DND-41 (cell line): Measurements from ENCODE around the gene SORBS1.

Source experiments
- ATAC-seq: fragments of 200-7000 bp; cut with Tn5 transposase; 3 replicates; pipeline ENCODE4 v1.9.1; 2021; ENCODE audit warnings: low read depth; ENCODE audit not compliant: insufficient read depth
- DNase-seq: peaks from one replicate; pipeline ENCODE4 v3.0.0-alpha.2; 2020
- H2AFZ ChIP-seq: 2 replicates; pipeline ENCODE4 v1.6.0; 2012; ENCODE audit warnings: low read depth, low read length
- H3K27ac ChIP-seq: 2 replicates; pipeline ENCODE4 v1.5.1; 2012; ENCODE audit warnings: low read length, inconsistent platforms
- H3K27me3 ChIP-seq: fragments of 200-600 bp; sonication (generic); 2 replicates; pipeline ENCODE4 v1.6.0; 2012; ENCODE audit warnings: low read length, mild to moderate bottlenecking, inconsistent platforms; ENCODE audit not compliant: insufficient read depth, poor library complexity
- H3K36me3 ChIP-seq: 2 replicates; pipeline ENCODE4 v1.5.1; 2012; ENCODE audit warnings: low read length, inconsistent platforms; ENCODE audit not compliant: insufficient read depth
- H3K4me1 ChIP-seq: 2 replicates; pipeline ENCODE4 v1.5.1; 2012; ENCODE audit warnings: mild to moderate bottlenecking, low read length; ENCODE audit not compliant: insufficient read depth
- H3K4me2 ChIP-seq: 2 replicates; pipeline ENCODE4 v1.6.0; 2012; ENCODE audit warnings: mild to moderate bottlenecking, moderate library complexity, low read length, inconsistent platforms; ENCODE audit not compliant: insufficient read depth
- H3K4me3 ChIP-seq, 2 experiments: fragments of 200-600 bp in 1 of 2; shearing (Covaris generic) in 1 of 2; 2 replicates each; pipeline ENCODE4 v1.5.1; 2012 to 2016; ENCODE audit warnings: inconsistent platforms in 2 of 2, low read length in 2 of 2, mild to moderate bottlenecking in 2 of 2, low read depth in 1 of 2, moderate library complexity in 1 of 2
- H3K79me2 ChIP-seq: 2 replicates; pipeline ENCODE4 v1.6.0; 2012; ENCODE audit warnings: low read length, inconsistent platforms; ENCODE audit not compliant: insufficient read depth
- H3K9ac ChIP-seq: 2 replicates; pipeline ENCODE4 v1.6.0; 2012; ENCODE audit warnings: low read depth, mild to moderate bottlenecking, inconsistent platforms, low read length, moderate library complexity
- H3K9me3 ChIP-seq: 2 replicates; pipeline ENCODE4 v1.5.1; 2012; ENCODE audit warnings: low read length, moderate library complexity, mild to moderate bottlenecking, inconsistent platforms; ENCODE audit not compliant: insufficient read depth, severe bottlenecking
- H4K20me1 ChIP-seq: 2 replicates; pipeline ENCODE4 v1.6.0; 2012; ENCODE audit warnings: low read length; ENCODE audit not compliant: insufficient read depth
- CTCF ChIP-seq: IDR thresholded peaks from 2 replicates; pipeline ENCODE4 v1.5.1; 2012; ENCODE audit warnings: borderline replicate concordance, low read length, moderate library complexity, mild to moderate bottlenecking; ENCODE audit not compliant: poor library complexity, severe bottlenecking; ENCODE audit errors: extremely low read depth
- EZH2 ChIP-seq: IDR thresholded peaks from 3 replicates; pipeline ENCODE4 v1.6.1; 2012; ENCODE audit warnings: borderline replicate concordance, low read depth, mild to moderate bottlenecking, moderate library complexity, low read length, inconsistent platforms; ENCODE audit not compliant: severe bottlenecking

Gene SORBS1

DNA sequence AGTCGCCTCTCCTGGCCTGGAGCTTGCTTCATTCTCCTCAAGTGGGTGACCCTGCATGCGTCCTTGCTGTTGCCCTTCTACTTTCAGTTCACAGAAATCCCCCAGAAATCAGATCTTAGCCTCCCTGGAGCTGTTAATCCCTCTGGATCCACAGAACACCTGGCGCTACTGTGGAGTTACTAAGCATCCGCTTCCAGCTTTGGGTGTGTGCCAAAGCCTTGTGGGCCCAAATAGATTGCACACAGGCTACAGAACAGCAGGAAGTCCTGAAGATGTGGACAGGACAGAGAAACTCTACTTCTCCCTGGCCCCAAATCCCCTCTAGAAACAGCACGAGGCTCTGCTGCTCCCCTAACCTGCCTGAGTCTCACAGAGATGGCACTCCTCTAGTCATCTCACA lies 233.8 kb downstream of the SORBS1 start:
- peaks cover 9% of the 10 kb centered on the region for H3K27me3 ChIP-seq
- no peak overlapping the region for H2AFZ ChIP-seq
- TF ChIP-seq CTCF (no peak), EZH2 (no peak)
- H3K79me2 ChIP-seq: no peaks in the 10 kb centered on the region
- no peak overlapping the region for H3K27ac ChIP-seq
- no peak overlapping the region for H3K9ac ChIP-seq
- DNase-seq (no peak), ATAC-seq (no peak)
- H3K36me3 ChIP-seq: no peaks in the 10 kb centered on the region
- no peak overlapping the region for H3K4me2 ChIP-seq
- no peaks in the 10 kb centered on the region for H3K9me3 ChIP-seq
- no peaks in the 10 kb centered on the region for H4K20me1 ChIP-seq
- no peaks in the 10 kb centered on the region for H3K4me1 ChIP-seq
- no peak overlapping the region for H3K4me3 ChIP-seq

- H3K36me3 ChIP-seq: no peaks in the 10 kb centered on the region
- H3K4me2 ChIP-seq: no peak overlapping the region
- H3K27ac ChIP-seq: no peak overlapping the region
- DNase-seq (no peak), ATAC-seq (no peak)
- no peaks in the 10 kb centered on the region for H4K20me1 ChIP-seq
- no peak overlapping the region for H3K4me3 ChIP-seq
- peaks cover 9% of the 10 kb centered on the region for H3K27me3 ChIP-seq
- H3K9me3 ChIP-seq: no peaks in the 10 kb centered on the region
- H3K4me1 ChIP-seq: no peaks in the 10 kb centered on the region
- H2AFZ ChIP-seq: no peak overlapping the region
- H3K9ac ChIP-seq: no peak overlapping the region
- no peaks in the 10 kb centered on the region for H3K79me2 ChIP-seq
- TF ChIP-seq CTCF (no peak), EZH2 (no peak)
Observed at GRCh38 chr10:95326396-95326795, 234.8 kb downstream of the SORBS1 start.

DNA sequence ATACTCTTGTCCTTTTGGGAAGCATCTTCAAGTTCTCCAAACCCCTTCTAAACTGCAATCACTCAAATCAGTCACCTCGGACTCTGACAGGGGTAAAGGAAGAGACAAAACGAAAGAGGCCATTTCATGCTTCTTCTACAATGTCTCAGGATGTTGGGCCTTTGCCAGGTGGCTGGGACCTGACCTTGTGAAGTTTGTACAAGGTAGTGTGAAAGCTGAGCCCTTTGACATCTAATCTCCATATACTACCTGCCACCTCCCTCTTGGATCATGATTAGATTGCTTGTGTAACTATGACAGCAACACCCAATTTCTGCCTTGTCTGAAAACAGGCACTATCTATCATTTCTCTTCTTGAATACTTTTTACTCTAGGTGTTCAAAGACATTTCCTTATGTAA lies 235.3 kb downstream of the SORBS1 start:
- H3K36me3 ChIP-seq: no peaks in the 10 kb centered on the region
- no peak overlapping the region for H3K4me2 ChIP-seq
- H2AFZ ChIP-seq: no peak overlapping the region
- H3K4me1 ChIP-seq: no peaks in the 10 kb centered on the region
- no peak for DNase-seq
- no peaks in the 10 kb centered on the region for H3K79me2 ChIP-seq
- no peak for ATAC-seq
- peaks cover 9% of the 10 kb centered on the region for H3K27me3 ChIP-seq
- TF ChIP-seq CTCF (no peak), EZH2 (no peak)
- H4K20me1 ChIP-seq: no peaks in the 10 kb centered on the region
- H3K4me3 ChIP-seq: no peak overlapping the region
- H3K27ac ChIP-seq: no peak overlapping the region
- no peak overlapping the region for H3K9ac ChIP-seq
- no peaks in the 10 kb centered on the region for H3K9me3 ChIP-seq
